ENCODE measurements around the gene CHMP6.

DNA sequence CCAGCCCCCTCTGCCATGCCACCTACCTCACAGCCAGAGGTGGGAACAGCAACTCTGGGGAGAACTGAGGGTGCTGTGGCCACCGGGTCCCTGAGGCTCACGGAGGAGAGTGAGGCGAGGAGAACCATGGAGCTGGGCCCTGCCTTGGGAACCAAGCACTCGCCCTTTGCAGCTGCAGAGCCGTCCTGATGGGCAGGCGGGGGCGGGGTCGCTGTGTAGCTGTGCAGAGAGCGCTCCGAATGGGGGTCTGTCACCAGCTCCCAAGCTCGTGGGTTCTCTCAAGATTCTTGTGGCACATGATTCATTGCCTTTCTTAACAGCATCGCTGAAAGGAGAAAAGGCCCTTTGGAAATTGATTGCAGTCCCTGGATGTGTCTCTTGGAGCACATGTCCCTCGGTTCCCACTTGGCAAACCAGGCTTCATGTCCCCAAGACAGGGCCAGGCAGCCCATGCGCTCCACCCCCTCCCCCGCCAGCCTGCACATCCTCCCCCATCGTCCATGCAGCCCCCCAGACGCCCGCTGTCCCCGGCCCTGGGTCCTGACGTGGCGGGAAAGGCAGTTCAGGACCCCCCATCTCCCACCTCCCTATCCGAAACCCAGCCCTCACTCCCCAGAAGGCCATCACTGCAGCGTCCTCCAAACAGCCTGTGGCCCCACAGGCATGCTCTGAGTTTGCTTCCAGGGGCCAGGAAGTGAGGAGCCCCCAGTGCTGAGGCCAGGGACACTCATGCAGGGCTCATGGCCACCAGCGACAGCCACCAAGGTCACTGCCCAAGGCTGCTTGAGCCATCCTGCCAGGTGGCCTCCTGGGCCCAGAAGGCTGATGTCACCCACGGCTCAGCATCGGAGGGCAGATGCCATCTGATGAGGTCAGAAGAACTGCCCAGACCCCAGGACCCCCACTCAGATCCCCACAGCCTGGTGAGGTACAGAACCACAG is 20.6 kb upstream of the CHMP6 start:
- TF ChIP-seq, protein P1, sequence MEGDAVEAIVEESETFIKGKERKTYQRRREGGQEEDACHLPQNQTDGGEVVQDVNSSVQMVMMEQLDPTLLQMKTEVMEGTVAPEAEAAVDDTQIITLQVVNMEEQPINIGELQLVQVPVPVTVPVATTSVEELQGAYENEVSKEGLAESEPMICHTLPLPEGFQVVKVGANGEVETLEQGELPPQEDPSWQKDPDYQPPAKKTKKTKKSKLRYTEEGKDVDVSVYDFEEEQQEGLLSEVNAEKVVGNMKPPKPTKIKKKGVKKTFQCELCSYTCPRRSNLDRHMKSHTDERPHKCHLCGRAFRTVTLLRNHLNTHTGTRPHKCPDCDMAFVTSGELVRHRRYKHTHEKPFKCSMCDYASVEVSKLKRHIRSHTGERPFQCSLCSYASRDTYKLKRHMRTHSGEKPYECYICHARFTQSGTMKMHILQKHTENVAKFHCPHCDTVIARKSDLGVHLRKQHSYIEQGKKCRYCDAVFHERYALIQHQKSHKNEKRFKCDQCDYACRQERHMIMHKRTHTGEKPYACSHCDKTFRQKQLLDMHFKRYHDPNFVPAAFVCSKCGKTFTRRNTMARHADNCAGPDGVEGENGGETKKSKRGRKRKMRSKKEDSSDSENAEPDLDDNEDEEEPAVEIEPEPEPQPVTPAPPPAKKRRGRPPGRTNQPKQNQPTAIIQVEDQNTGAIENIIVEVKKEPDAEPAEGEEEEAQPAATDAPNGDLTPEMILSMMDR (IDR thresholded peaks at IDR 0.05; ENCODE audit: low read depth, low read length) = no peak
- TF ChIP-seq, protein P2, sequence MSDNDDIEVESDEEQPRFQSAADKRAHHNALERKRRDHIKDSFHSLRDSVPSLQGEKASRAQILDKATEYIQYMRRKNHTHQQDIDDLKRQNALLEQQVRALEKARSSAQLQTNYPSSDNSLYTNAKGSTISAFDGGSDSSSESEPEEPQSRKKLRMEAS (IDR thresholded peaks at IDR 0.05; ENCODE audit: low read depth, low read length) = no peak
- TF ChIP-seq POLR2A (IDR thresholded peaks at IDR 0.05; ENCODE audit: extremely low read depth, insufficient read length) = no peak

Data from NB4 (cell line).